Transverse colon (tissue), 4 donors: ENCODE data around the gene MRPL52.

Experiments
- CTCF ChIP-seq, 5 experiments: fragments of 200-600 bp in 3 of 5; fragments of 450-650 bp in 2 of 5; sonication (generic) in 3 of 5; IDR thresholded peaks; 1 replicate in 2 of 5; 2 replicates in 3 of 5; pipeline ENCODE4 v1.5.1; 2016 to 2017; ENCODE audit warnings: antibody characterized with exemption in 5 of 5, inconsistent platforms in 3 of 5, mild to moderate bottlenecking in 2 of 5, moderate library complexity in 1 of 5
- EP300 ChIP-seq: sonication (generic); formaldehyde crosslinking; IDR thresholded peaks from one replicate; pipeline ENCODE4 v1.6.1; 2017; ENCODE audit warnings: antibody characterized with exemption, low read depth
- POLR2A ChIP-seq: fragments of 450-650 bp; IDR thresholded peaks from one replicate; pipeline ENCODE4 v1.6.1; 2016; ENCODE audit warnings: antibody characterized with exemption, mild to moderate bottlenecking, moderate library complexity
- POLR2AphosphoS5 ChIP-seq, 3 donors: sonication (generic); formaldehyde crosslinking; IDR thresholded peaks; one replicate each; pipeline ENCODE4 v1.6.1; 2016; ENCODE audit warnings: antibody characterized with exemption in 3 of 3

DNA sequence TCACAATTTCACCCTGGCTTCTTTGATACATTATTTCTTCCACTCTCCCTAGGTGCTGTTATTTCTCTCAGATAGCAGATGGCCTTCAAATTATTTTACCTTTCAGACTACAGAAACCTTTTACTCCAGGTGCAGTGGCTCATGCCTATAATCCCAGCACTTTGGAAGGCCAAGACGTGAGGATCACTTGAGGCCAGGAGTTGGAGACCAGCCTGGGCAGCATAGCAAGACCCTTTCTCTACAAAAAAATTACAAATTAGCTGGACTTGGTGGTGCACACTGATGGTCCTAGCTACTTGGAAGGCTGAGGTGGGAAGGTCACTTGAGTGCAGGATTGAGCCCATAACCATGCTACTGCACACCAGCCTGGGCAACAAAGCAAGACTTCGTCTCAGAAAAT lies 37.5 kb upstream of the MRPL52 start:
- TF ChIP-seq CTCF (IDR thresholded peaks at IDR 0.05) (no peak), POLR2A (no peak), POLR2AphosphoS5 (IDR thresholded peaks at IDR 0.05) (no peak), EP300 (no peak)
